HEK293T (cell line): ENCODE data around the gene WNK1.

Source experiments
- CTCF ChIA-PET: fragments of 350-600 bp; formaldehyde crosslinking; extraction: SDS; loops from one replicate; lab custom pipeline; 2021; ENCODE audit warnings: antibody characterized with exemption, inconsistent platforms; lab: Yijun Ruan, JAX
- POLR2A ChIA-PET: fragments of 350-600 bp; formaldehyde crosslinking; extraction: SDS; loops from one replicate; lab custom pipeline; 2020; ENCODE audit warnings: antibody characterized with exemption, inconsistent platforms; lab: Yijun Ruan, JAX
- DNase-seq: peaks from one replicate; pipeline ENCODE4 v3.0.0; 2012; ENCODE audit warnings: mixed read lengths; ENCODE audit errors: extremely low spot score
- ARNT ChIP-seq: fragments of 450-650 bp; IDR thresholded peaks from 2 replicates; pipeline ENCODE4 v1.6.1; 2017; ENCODE audit warnings: mild to moderate bottlenecking
- BHLHE40 ChIP-seq: fragments of 450-650 bp; IDR thresholded peaks from 2 replicates; pipeline ENCODE4 v1.6.1; 2016; ENCODE audit warnings: mild to moderate bottlenecking, moderate library complexity, borderline replicate concordance
- CTBP1 ChIP-seq: fragments of 450-650 bp; IDR thresholded peaks from 2 replicates; pipeline ENCODE4 v1.6.1; 2016; ENCODE audit warnings: borderline replicate concordance
- ELF4 ChIP-seq: fragments of 450-650 bp; IDR thresholded peaks from 2 replicates; pipeline ENCODE4 v1.6.1; 2017; ENCODE audit warnings: antibody characterized with exemption
- FOXA1 ChIP-seq: fragments of 450-650 bp; IDR thresholded peaks from 2 replicates; pipeline ENCODE4 v1.6.1; 2016; ENCODE audit warnings: mild to moderate bottlenecking
- FOXK2 ChIP-seq: fragments of 450-650 bp; IDR thresholded peaks from 2 replicates; pipeline ENCODE4 v1.6.1; 2016; ENCODE audit warnings: mild to moderate bottlenecking
- FOXM1 ChIP-seq: fragments of 450-650 bp; IDR thresholded peaks from 2 replicates; pipeline ENCODE4 v1.6.1; 2017; ENCODE audit warnings: mild to moderate bottlenecking, borderline replicate concordance
- HDGF ChIP-seq: fragments of 450-650 bp; IDR thresholded peaks from 2 replicates; pipeline ENCODE4 v1.6.1; 2017; ENCODE audit warnings: antibody characterized with exemption, borderline replicate concordance
- L3MBTL2 ChIP-seq: fragments of 450-650 bp; conservative IDR thresholded peaks from 2 replicates; pipeline ENCODE4 v1.6.1; 2016; ENCODE audit warnings: mild to moderate bottlenecking
- LEF1 ChIP-seq: fragments of 450-650 bp; IDR thresholded peaks from 2 replicates; pipeline ENCODE4 v1.6.1; 2017; ENCODE audit warnings: mild to moderate bottlenecking, borderline replicate concordance
- NFRKB ChIP-seq: fragments of 450-650 bp; IDR thresholded peaks from 2 replicates; pipeline ENCODE4 v1.6.1; 2016; ENCODE audit warnings: mild to moderate bottlenecking, moderate library complexity
- PKNOX1 ChIP-seq: fragments of 450-650 bp; IDR thresholded peaks from 2 replicates; pipeline ENCODE4 v1.6.1; 2016
- SP1 ChIP-seq: fragments of 450-650 bp; IDR thresholded peaks from 2 replicates; pipeline ENCODE4 v1.6.1; 2017
- SUZ12 ChIP-seq: fragments of 450-650 bp; IDR thresholded peaks from 2 replicates; pipeline ENCODE4 v1.6.1; 2016; ENCODE audit warnings: mild to moderate bottlenecking
- TARDBP ChIP-seq: fragments of 450-650 bp; IDR thresholded peaks from 2 replicates; pipeline ENCODE4 v1.6.1; 2016
- ZNF384 ChIP-seq: fragments of 450-650 bp; IDR thresholded peaks from 2 replicates; pipeline ENCODE4 v1.6.1; 2016

The WNK1 gene

GRCh38 chr12:894226-894625 lies 141.8 kb downstream of the WNK1 start:
- no peak for DNase-seq
- CTCF ChIA-PET = no interaction called here
- TF ChIP-seq BHLHE40 (no peak), SP1 (no peak)
- POLR2A ChIA-PET = no interaction called here

GRCh38 chr12:896031-896430 lies 143.7 kb downstream of the WNK1 start:
- POLR2A ChIA-PET = no interaction called here

DNA sequence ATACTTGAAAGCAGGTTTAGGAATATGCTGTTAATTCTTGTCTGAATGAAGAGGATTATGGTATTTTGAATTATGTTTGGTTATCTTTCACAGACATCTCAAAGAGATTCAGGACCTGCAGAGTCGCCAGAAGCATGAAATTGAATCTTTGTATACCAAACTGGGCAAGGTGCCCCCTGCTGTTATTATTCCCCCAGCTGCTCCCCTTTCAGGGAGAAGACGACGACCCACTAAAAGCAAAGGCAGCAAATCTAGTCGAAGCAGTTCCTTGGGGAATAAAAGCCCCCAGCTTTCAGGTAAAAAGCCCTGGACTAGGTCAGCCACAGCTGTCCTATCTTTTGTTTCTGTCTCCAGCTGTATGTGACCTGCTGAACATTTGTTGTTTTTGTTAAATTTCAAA lies 145.0 kb downstream of the WNK1 start:
- no peak for DNase-seq
- POLR2A ChIA-PET = no interaction called here
- CTCF ChIA-PET = no interaction called here
- TF ChIP-seq L3MBTL2 (no peak), SP1 (no peak), ELF4 (no peak), NFRKB (no peak), HDGF (no peak), FOXM1 (no peak), BHLHE40 (no peak), PKNOX1 (no peak), CTBP1 (no peak), ZNF384 (no peak), FOXK2 (no peak), ARNT (no peak)

More at GRCh38 chr12:896031-896430, 143.7 kb downstream of the WNK1 start:
- CTCF ChIA-PET = no interaction called here
- TF ChIP-seq FOXA1 (no peak), FOXM1 (no peak), HDGF (no peak), TARDBP (no peak), SP1 (no peak), SUZ12 (no peak), PKNOX1 (no peak), CTBP1 (no peak), FOXK2 (no peak), L3MBTL2 (no peak), ZNF384 (no peak), LEF1 (no peak), NFRKB (no peak), BHLHE40 (no peak), ARNT (no peak)
- DNase-seq = no peak

- CTCF ChIA-PET = no interaction called here
- no peak for DNase-seq
- TF ChIP-seq TARDBP (no peak), NFRKB (no peak), ELF4 (no peak), BHLHE40 (no peak), ARNT (no peak), CTBP1 (no peak)
- POLR2A ChIA-PET = no interaction called here
Measured at GRCh38 chr12:902581-902980, 150.2 kb downstream of the WNK1 start.

- CTCF ChIA-PET = no interaction called here
- POLR2A ChIA-PET = no interaction called here
- TF ChIP-seq LEF1 (no peak), NFRKB (no peak), TARDBP (no peak), CTBP1 (no peak), SP1 (no peak), PKNOX1 (no peak), FOXK2 (no peak), ZNF384 (no peak), ARNT (no peak), L3MBTL2 (no peak), FOXM1 (no peak), ELF4 (no peak), SUZ12 (no peak), BHLHE40 (no peak), FOXA1 (no peak), HDGF (no peak)
- no peak for DNase-seq
Measured at GRCh38 chr12:903055-903454, 150.7 kb downstream of the WNK1 start.

DNA sequence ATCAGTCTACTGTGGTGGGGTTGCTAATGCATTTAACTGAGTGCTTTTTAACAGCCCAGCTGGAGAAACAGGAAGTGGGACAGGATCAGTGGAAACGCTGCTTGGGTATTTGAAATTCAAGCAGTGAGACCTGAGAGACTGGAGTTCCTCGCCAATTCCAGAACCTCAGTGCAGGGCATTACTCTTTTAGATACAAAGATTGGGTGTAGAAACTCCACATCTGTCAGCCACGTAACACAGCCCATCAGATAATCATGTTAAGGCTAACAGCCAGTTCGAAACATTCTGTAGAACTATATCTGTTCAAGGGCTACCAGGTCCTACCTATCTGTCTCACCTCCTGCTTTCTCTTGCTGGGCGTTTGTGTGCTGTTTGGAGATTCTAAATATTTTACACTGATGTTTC lies 151.6 kb downstream of the WNK1 start:
- CTCF ChIA-PET = no interaction called here
- DNase-seq = no peak
- TF ChIP-seq LEF1 = no peak
- TF ChIP-seq SP1 = no peak
- TF ChIP-seq FOXA1 = no peak
- no peak for TF ChIP-seq HDGF
- POLR2A ChIA-PET = no interaction called here

DNA sequence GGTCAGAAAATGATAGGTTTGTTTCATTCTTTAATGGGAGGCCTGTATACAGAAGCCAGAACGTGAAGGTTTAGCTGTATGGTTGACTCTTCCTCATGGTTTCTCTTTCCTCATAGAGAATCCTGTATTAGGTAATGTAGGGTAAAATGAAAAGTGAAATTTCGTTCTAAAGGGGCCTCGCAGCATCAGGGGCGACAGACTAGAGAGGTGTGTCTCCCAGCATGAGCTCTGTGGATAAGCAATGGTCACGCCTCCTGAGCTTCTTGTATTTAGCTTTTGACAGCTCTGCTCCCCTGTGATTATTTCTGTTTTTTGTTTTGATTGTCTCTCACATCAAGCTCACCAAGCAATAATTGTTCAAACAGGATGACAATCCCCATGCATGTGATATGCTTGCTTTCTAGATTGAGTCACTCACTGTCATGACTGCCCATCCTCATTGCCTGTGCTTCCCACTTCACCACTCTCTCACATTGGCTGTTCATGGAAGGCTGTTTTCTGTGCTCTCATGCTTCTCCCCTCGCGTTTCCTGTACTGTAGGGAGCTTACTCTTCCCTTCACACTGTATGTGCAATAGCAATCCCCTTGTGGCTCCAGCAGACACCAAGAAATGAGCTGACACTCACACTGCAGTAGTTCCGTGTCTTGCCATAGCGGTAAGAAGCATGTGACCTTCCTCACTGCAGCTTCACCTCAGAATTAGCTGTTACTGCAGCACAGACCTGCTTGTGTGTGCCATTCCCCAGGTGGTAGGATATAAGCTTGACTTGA lies 153.1 kb downstream of the WNK1 start:
- CTCF ChIA-PET = interaction anchor here (0.8 kb wide), 1 partner anchor 335 kb away, joined by 3 read pairs; no protein-coding TSS in a partner anchor
- TF ChIP-seq TARDBP (no peak), PKNOX1 (no peak), LEF1 (no peak), FOXA1 (no peak), FOXK2 (no peak), CTBP1 (no peak)
- DNase-seq = no peak
- POLR2A ChIA-PET = no interaction called here
